GM12875 (cell line): Measurements from ENCODE around the gene ATP8A2.

ENCODE experiments used
- H3K4me3 ChIP-seq: one replicate; pipeline ENCODE4 v1.5.1; 2011; ENCODE audit warnings: low read depth, low read length, control low read depth
- CTCF ChIP-seq: IDR thresholded peaks from 2 replicates; pipeline ENCODE4 v1.5.1; 2011; ENCODE audit warnings: low read depth, mild to moderate bottlenecking, control low read depth, inconsistent platforms, low read length, moderate library complexity, borderline replicate concordance; ENCODE audit not compliant: insufficient read depth

The ATP8A2 gene

GRCh38 chr13:25447396-25447795, 75.6 kb downstream of the ATP8A2 start:
- no peak overlapping the region for H3K4me3 ChIP-seq
- TF ChIP-seq CTCF, result no peak

- no peak for TF ChIP-seq CTCF
- H3K4me3 ChIP-seq, result no peak overlapping the region
Observed at GRCh38 chr13:25453850-25454365, 82.1 kb downstream of the ATP8A2 start.

GRCh38 chr13:25455146-25455545, 83.4 kb downstream of the ATP8A2 start:
- TF ChIP-seq CTCF, result no peak
- no peak overlapping the region for H3K4me3 ChIP-seq

GRCh38 chr13:25457566-25457965, 85.8 kb downstream of the ATP8A2 start:
- H3K4me3 ChIP-seq, result no peak overlapping the region
- no peak for TF ChIP-seq CTCF

- TF ChIP-seq CTCF, result no peak
- no peak overlapping the region for H3K4me3 ChIP-seq
Observed at GRCh38 chr13:25462301-25463125, 90.7 kb downstream of the ATP8A2 start.

- TF ChIP-seq CTCF, result no peak
- no peak overlapping the region for H3K4me3 ChIP-seq
Observed at GRCh38 chr13:25463496-25463895, 91.7 kb downstream of the ATP8A2 start.

GRCh38 chr13:25466880-25467279, 95.1 kb downstream of the ATP8A2 start:
- no peak for TF ChIP-seq CTCF
- H3K4me3 ChIP-seq, result no peak overlapping the region
